Measurements from ENCODE around the gene XKR7.

XKR7 gene

GRCh38 chr20:31943052-31943471 is 24.9 kb upstream of the XKR7 start:
- no peak for DNase-seq (ENCODE audit: low read depth)

GRCh38 chr20:31945319-31945718 is 22.6 kb upstream of the XKR7 start:
- DNase-seq (ENCODE audit: low read depth), result no peak

GRCh38 chr20:31945785-31946184 is 22.2 kb upstream of the XKR7 start:
- no peak for DNase-seq (ENCODE audit: low read depth)

- DNase-seq (ENCODE audit: low read depth), result no peak
These were observed 19.9 kb upstream of the XKR7 start for GRCh38 chr20:31948008-31948407.

- no peak for DNase-seq (ENCODE audit: low read depth)
These were observed 17.9 kb upstream of the XKR7 start for GRCh38 chr20:31949877-31950646.

GRCh38 chr20:31951203-31951529 is 16.8 kb upstream of the XKR7 start:
- DNase-seq (ENCODE audit: low read depth), result no peak

- DNase-seq (ENCODE audit: low read depth), result peak; percentile 96
These were observed 16.2 kb upstream of the XKR7 start, which contains the start of gene PDRG1 for GRCh38 chr20:31951530-31952453. TSS of gene PDRG1 (minus strand) at chr20:31952046. CDS start at chr20:31951961, 85 bp downstream.

- no peak for DNase-seq (ENCODE audit: low read depth)
These were observed 14.3 kb upstream of the XKR7 start for GRCh38 chr20:31953556-31954148.

- no peak for DNase-seq (ENCODE audit: low read depth)
These were observed 13.5 kb upstream of the XKR7 start for GRCh38 chr20:31954500-31954899.

GRCh38 chr20:31956556-31957526 is 11.1 kb upstream of the XKR7 start:
- no peak for DNase-seq (ENCODE audit: low read depth)

- no peak for DNase-seq (ENCODE audit: low read depth)
These were observed 5.2 kb upstream of the XKR7 start for GRCh38 chr20:31962761-31963160.

- no peak for DNase-seq (ENCODE audit: low read depth)
These were observed 4.1 kb upstream of the XKR7 start for GRCh38 chr20:31963889-31964288.

GRCh38 chr20:31966991-31967655 is 828 bp upstream of the XKR7 start:
- no peak for DNase-seq (ENCODE audit: low read depth)

GRCh38 chr20:31968291-31969126 is 558 bp downstream of the XKR7 start:
- DNase-seq (ENCODE audit: low read depth), result peak; percentile 71

- no peak for DNase-seq (ENCODE audit: low read depth)
These were observed 2.0 kb downstream of the XKR7 start for GRCh38 chr20:31969991-31970390.

GRCh38 chr20:31972471-31973021 is 4.6 kb downstream of the XKR7 start:
- DNase-seq (ENCODE audit: low read depth), result peak; percentile 81

GRCh38 chr20:31974296-31974695 is 6.3 kb downstream of the XKR7 start:
- no peak for DNase-seq (ENCODE audit: low read depth)

GRCh38 chr20:31974951-31975487 is 7.1 kb downstream of the XKR7 start:
- peak; percentile 6 for DNase-seq (ENCODE audit: low read depth)

GRCh38 chr20:31975874-31976273 is 7.9 kb downstream of the XKR7 start:
- no peak for DNase-seq (ENCODE audit: low read depth)
